ENCODE data around the gene SEMA3B. TPM values are rescaled to one million over a fixed set of nuclear protein-coding genes. Genes with fewer than 3 reads are reported as not detected.
A peak's percentile ranks its signal among the peaks of the same experiment; 100 is the strongest.

SEMA3B gene
- total and polyA plus RNA-seq, 9 of the 15 experiments (the other 6 are each of a cell fraction or from before 2014, with no cell fraction given) = 0.03 to 1.8 (median 0.55) TPM; not detected in 1

- intact Hi-C loops (cut with micrococcal nuclease) (no loop called here), in situ Hi-C loops (cut with MboI) (no loop called here)
- POLR2A ChIA-PET = interaction anchor here (0.7 to 1.1 kb wide), 4 partner anchors 11 to 543 kb away, joined by 3 to 5 read pairs (median 4); partner anchors contain the start of gene TUSC2
- Histone ChIP-seq H3K27me3 (ENCODE audit: control insufficient read depth in 2 of 2, insufficient read depth in 2 of 2, low read length in 2 of 2) (no peaks in the 10 kb centered on the region), H3K4me3 (no peak overlapping the region), H4K20me1 (replicated peaks; ENCODE audit: control insufficient read depth, insufficient read depth, low read length) (no peaks in the 10 kb centered on the region), H3K4me1 (replicated peaks in 1 of 2; ENCODE audit: control insufficient read depth in 2 of 2, insufficient read depth in 2 of 2, low read length in 2 of 2) (peaks cover 23 to 53% of the 10 kb centered on the region in 2 experiments), H3K79me2 (ENCODE audit: control insufficient read depth, insufficient read depth, low read length) (peaks cover 22% of the 10 kb centered on the region), H2AFZ (ENCODE audit: low read depth, low read length) (no peak overlapping the region), H3K9me1 (ENCODE audit: control insufficient read depth, insufficient read depth, low read length) (no peaks in the 10 kb centered on the region), H3K27ac (ENCODE audit: extremely low read depth, low read depth, low read length) (peak overlapping the region; percentile 47; the same call in 2 of the 3 replicates), H3K9ac (ENCODE audit: insufficient read depth in 1 of 2, low read depth in 2 of 2, low read length in 2 of 2) (peak overlapping the region in 1 of 2 experiments; percentile 86; a peak in 2 of 4 replicates), H3K9me3 (replicated peaks; ENCODE audit: control insufficient read depth, insufficient read depth, low read depth, low read length) (no peaks in the 10 kb centered on the region), H3K36me3 (ENCODE audit: control insufficient read depth, insufficient read depth, low read length) (peaks cover 20% of the 10 kb centered on the region; the same call in 2 of the 3 replicates), H3K4me2 (ENCODE audit: insufficient read depth, low read length) (peak overlapping the region; percentile 65)
- DNase-seq (ENCODE audit: extremely low read depth in 1 of 4, low spot score in 3 of 4) (peak; percentile 62 to 85 (median 66)), FAIRE-seq (peak; percentile 89), ATAC-seq (peak; percentile 75)
- BruUV-seq (replicated peaks) = no TSS peak
- WGBS (ENCODE audit: insufficient coverage, low coverage, missing lambda C conversion rate) = 4% methylated on average over 4 of the region's 9 CpGs
- CTCF ChIA-PET (ENCODE audit: low intra/inter-chr PET ratio) = no interaction called here
- TF ChIP-seq REST (IDR thresholded peaks at IDR 0.05; ENCODE audit: borderline replicate concordance) (no peak), REST (CRISPR knock-in tag; IDR thresholded peaks at IDR 0.05; ENCODE audit: low read depth) (no peak), ZBTB11 (CRISPR knock-in tag; IDR thresholded peaks at IDR 0.05) (no peak), TBP (optimal IDR thresholded peaks at IDR 0.05; ENCODE audit: low read depth, low read length) (peak; percentile 9), ZNF444 (CRISPR knock-in tag; IDR thresholded peaks at IDR 0.05) (no peak), NCOA6 (IDR thresholded peaks at IDR 0.05) (no peak), SMARCE1 (IDR thresholded peaks at IDR 0.05) (0 out of 2 replicates have a peak, but pooled peaks have one; percentile 39), PKNOX1 (IDR thresholded peaks at IDR 0.05) (no peak), NRF1 (conservative IDR thresholded peaks at IDR 0.05 in 1 of 2, IDR thresholded peaks at IDR 0.05 in 1 of 2) (peak; percentile 48 to 64)
Observed at GRCh38 chr3:50316657-50317242, 47.8 kb downstream of the SEMA3B start.
